HL-60/S4 (cell line): ENCODE data around the gene DNAH17.

Experiments used
- in situ Hi-C: fragments of 300-500 bp; cut with MboI; formaldehyde crosslinking; loops from 2 replicates; pipeline ENCODE4 v1.14.3; 2022; ENCODE audit warnings: low sequenced_read_pairs

DNAH17 gene

GRCh38 chr17:78434455-78435329 lies 142.5 kb downstream of the DNAH17 start:
- in situ Hi-C loops, result loop anchor here (10.0 kb wide), 1 partner anchor 170 kb away; no protein-coding TSS in a partner anchor

- in situ Hi-C loops, result loop anchor here (10.0 kb wide), 1 partner anchor 169 kb away; no protein-coding TSS in a partner anchor
Measured at GRCh38 chr17:78433780-78434335, 143.3 kb downstream of the DNAH17 start.

GRCh38 chr17:78433013-78433727 lies 144.0 kb downstream of the DNAH17 start:
- in situ Hi-C loops, result loop anchor here (10.0 kb wide), 1 partner anchor 168 kb away; no protein-coding TSS in a partner anchor

DNA sequence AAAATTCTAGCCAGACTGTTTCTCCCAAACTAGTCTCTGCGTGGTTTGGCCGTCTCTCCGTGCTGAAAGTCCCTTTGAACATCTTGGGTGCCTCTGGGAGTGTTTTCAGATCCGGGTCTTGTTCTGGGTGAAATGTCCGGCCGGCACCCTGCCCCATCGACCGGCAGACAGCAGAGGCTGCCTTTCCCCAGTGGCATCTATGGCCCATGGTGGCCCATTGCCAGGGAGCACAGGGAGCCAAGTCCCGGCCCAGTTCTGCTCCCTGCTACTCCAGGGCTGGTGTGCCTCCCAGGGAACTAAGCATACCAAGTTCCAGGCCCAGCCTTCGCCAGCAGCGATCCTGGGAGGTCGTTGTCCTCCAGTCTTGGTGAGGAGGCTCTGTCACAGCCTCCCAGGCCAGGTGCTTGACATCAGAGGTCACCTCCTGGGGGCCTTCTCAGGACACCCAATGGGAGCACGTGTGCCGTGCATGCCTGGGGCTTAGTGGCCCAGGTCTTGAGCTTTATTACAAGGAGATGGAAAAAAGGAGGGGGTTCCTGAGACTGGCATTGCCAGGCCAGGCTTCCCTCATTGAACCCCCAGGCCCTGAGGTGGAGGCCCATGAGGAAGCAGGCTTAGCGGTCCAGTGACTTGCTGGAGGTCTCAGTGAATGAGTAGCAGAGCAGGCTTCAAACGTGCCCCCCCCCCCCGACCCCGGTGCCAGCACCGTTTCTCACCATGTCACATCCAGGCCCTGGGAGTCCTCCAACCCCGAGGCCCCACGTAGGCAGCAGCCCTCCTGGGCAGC lies 144.8 kb downstream of the DNAH17 start:
- in situ Hi-C loops, result loop anchor here (10.0 kb wide), 1 partner anchor 168 kb away; no protein-coding TSS in a partner anchor

DNA sequence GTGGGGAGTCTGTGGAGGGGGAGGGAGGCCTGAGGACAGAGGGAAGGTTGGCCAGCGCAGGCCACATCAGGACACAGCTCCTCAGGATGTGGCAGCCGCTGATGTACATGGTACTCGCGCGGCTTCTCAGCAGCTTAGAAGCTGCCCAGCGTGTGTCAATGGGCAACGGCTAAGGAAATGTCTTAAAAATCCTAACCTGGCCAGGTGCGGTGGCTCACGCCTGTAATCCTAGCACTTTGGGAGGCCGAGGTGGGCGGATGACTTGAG lies 145.6 kb downstream of the DNAH17 start:
- in situ Hi-C loops, result loop anchor here (10.0 kb wide), 1 partner anchor 167 kb away; no protein-coding TSS in a partner anchor

DNA sequence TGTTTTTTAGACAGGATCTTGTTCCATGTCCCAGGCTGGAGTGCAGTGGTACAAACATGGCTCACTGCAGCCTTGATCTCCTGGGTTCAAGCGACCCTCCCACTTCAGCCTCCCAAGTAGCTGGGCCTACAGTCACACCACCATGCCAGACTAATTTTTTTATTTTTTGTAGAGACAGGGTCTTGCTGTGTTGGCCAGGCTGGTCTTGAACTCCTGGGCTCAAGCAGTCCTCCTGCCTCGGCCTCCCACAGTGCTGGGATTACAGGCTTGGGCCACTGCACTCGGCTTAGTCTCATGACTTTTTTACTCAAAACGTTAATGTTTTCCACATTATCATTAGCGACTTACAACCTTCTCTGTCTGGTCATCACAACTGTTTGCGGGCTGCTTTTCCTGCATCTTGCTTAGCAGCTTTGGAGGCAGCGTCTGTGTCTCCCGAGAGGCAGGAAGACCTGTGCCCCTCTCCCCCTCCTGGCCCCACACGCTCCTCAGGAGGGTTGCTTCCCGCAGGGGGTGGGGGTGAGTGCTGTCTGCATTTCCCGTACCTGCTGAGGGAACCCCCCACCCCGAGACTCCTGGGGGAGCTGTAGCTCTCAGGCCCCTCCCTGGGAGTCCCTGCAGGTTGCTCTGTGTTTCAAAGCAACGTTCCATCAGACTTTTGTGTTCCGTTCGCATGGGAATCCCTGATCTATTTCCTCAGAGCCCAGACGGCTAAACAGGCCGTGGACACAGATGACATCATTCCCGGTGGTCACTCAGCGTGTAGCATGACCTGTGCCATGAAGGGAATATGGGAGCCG lies 146.1 kb downstream of the DNAH17 start:
- in situ Hi-C loops, result loop anchor here (10.0 kb wide), 1 partner anchor 166 kb away; no protein-coding TSS in a partner anchor

- in situ Hi-C loops, result loop anchor here (10.0 kb wide), 1 partner anchor 145 kb away; no protein-coding TSS in a partner anchor
Measured at GRCh38 chr17:78429618-78429995, 147.6 kb downstream of the DNAH17 start.

GRCh38 chr17:78428836-78429617 lies 148.2 kb downstream of the DNAH17 start:
- in situ Hi-C loops, result loop anchor here (10.0 kb wide), 1 partner anchor 144 kb away; no protein-coding TSS in a partner anchor

DNA sequence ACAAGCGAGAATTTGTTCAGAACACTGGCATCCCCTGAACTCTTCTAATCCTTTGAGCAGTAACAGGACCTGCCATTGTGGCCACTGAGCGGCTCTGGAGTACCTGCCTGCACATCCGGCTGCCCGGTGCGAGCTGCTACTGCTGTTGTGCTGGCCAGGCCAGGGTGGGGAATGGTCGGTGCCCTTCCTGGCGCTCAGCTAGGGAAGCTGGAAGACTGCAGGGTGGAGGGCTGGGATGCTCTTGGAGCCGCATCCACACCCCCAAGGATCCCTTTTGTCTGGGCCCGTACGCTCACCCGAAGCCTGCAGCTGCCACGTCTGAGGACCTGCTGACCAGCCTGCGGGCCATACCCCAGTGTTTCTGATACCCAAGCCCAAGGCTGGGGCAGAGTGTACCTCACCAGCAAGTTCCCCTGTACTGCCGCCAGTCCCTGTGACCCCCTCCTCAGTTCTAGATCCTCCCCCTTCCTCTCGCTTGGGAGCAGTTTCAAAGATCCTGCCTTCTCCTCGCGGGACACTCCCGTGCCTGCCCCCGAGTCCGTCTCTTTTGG lies 149.1 kb downstream of the DNAH17 start:
- in situ Hi-C loops, result loop anchor here (10.0 kb wide), 1 partner anchor 143 kb away; no protein-coding TSS in a partner anchor

DNA sequence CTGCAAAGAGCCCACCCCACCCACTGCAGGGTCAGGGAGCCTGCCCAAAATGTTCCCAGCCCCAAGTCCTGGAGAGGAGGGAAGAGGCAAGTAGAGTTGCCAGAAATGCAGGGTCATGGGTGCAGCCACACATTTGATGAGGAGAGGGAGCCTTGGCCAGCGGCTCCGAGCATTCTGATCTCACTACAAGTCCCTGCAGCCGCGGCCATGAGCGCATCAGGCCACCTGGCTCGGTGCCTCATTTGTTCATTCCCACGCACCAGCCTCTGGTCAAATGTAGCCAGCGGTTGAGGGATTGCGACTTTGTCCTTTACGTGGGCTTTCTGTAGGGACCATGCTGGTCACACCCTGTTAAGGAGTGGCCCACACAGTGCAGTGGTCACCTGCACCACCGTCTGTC lies 150.1 kb downstream of the DNAH17 start:
- in situ Hi-C loops, result loop anchor here (10.0 kb wide), 1 partner anchor 142 kb away; no protein-coding TSS in a partner anchor

DNA sequence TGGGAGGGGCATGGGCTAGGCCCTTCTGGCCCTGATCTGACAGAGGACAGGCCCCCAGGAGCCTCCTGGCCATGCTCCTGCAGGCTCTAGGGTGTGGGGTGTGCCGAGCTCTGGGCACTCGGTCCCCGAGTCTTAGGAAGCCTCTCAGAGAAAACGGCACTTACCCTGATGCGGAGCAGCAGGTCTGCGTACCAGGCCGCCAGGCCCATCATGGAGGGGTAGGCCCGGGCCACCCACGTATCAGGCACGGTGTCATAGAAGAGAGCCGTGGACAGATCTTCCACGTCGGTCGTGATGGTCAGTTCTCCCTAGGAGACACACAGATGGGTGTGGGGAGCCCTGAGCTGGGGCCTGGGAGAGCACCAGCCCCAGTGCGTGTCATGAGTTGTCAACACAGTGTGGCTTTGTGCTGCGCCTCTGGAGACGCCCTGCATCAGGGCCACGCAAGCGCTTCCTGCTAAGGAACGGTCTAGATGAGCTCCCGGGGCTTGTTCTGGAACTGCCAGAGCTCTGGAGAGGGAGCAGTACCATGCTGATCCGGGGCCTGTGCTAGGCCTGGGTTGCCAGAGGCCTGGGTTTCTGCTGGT lies 150.8 kb downstream of the DNAH17 start:
- in situ Hi-C loops, result loop anchor here (10.0 kb wide), 1 partner anchor 142 kb away; no protein-coding TSS in a partner anchor

GRCh38 chr17:78425429-78425828 lies 151.8 kb downstream of the DNAH17 start:
- in situ Hi-C loops, result loop anchor here (10.0 kb wide), 1 partner anchor 141 kb away; no protein-coding TSS in a partner anchor

- in situ Hi-C loops, result loop anchor here (5.0 to 10.0 kb wide), 2 partner anchors 62 to 139 kb away; partner anchors contain the start of gene SOCS3
Measured at GRCh38 chr17:78423961-78424675, 153.1 kb downstream of the DNAH17 start.

- in situ Hi-C loops, result loop anchor here (5.0 to 10.0 kb wide), 2 partner anchors 61 to 138 kb away; partner anchors contain the start of gene SOCS3
Measured at GRCh38 chr17:78422872-78423588, 154.2 kb downstream of the DNAH17 start.

- in situ Hi-C loops, result loop anchor here (5.0 to 10.0 kb wide), 2 partner anchors 60 to 137 kb away; partner anchors contain the start of gene SOCS3
Measured at GRCh38 chr17:78422267-78422605, 155.0 kb downstream of the DNAH17 start.

- in situ Hi-C loops, result loop anchor here (5.0 to 10.0 kb wide), 2 partner anchors 59 to 137 kb away; partner anchors contain the start of gene SOCS3
Measured at GRCh38 chr17:78421534-78422266, 155.5 kb downstream of the DNAH17 start.
